Endodermal cell (in vitro differentiated cells): ENCODE data around the gene CCDC192. TPM values are rescaled to one million over a fixed set of nuclear protein-coding genes. Genes with fewer than 3 reads are reported as not detected.

ENCODE experiments used
- DNase-seq: peaks from one replicate; pipeline ENCODE4 v3.0.0-alpha.2; 2017
- H3K27ac ChIP-seq: 2 replicates; pipeline ENCODE4 v1.5.1; 2013; ENCODE audit warnings: mild to moderate bottlenecking, low read depth, low read length, moderate library complexity
- H3K27me3 ChIP-seq: 2 replicates; pipeline ENCODE4 v1.6.1; 2013; ENCODE audit warnings: mild to moderate bottlenecking, low read length, moderate library complexity; ENCODE audit not compliant: insufficient read depth, control insufficient read depth, poor library complexity, severe bottlenecking
- H3K36me3 ChIP-seq: 2 replicates; pipeline ENCODE4 v1.7.0; 2013; ENCODE audit warnings: mild to moderate bottlenecking, low read length, moderate library complexity; ENCODE audit not compliant: control insufficient read depth, insufficient read depth
- H3K4me1 ChIP-seq: one replicate; pipeline ENCODE4 v1.7.0; 2013; ENCODE audit warnings: low read length; ENCODE audit not compliant: control insufficient read depth, insufficient read depth
- H3K4me3 ChIP-seq: 2 replicates; pipeline ENCODE4 v1.5.1; 2013; ENCODE audit warnings: mild to moderate bottlenecking, low read length, moderate library complexity
- H3K9ac ChIP-seq: 2 replicates; pipeline ENCODE4 v1.6.1; 2013; ENCODE audit warnings: mild to moderate bottlenecking, low read length, moderate library complexity; ENCODE audit not compliant: poor library complexity, severe bottlenecking; ENCODE audit errors: extremely low read depth
- H3K9me3 ChIP-seq: 2 replicates; pipeline ENCODE4 v1.6.1; 2013; ENCODE audit warnings: mild to moderate bottlenecking, low read length, moderate library complexity; ENCODE audit not compliant: control insufficient read depth
- H3K27ac Mint-ChIP-seq: 2 replicates; pipeline ENCODE4 v1.8.0; 2020; ENCODE audit warnings: mixed read lengths
- H3K27me3 Mint-ChIP-seq: 2 replicates; pipeline ENCODE4 v1.8.0; 2021; ENCODE audit warnings: mild to moderate bottlenecking, mixed read lengths; ENCODE audit not compliant: insufficient read depth
- H3K36me3 Mint-ChIP-seq: 2 replicates; pipeline ENCODE4 v1.8.0; 2020; ENCODE audit warnings: low read depth, mixed read lengths
- H3K4me1 Mint-ChIP-seq: 2 replicates; pipeline ENCODE4 v1.8.0; 2020; ENCODE audit warnings: mixed read lengths
- H3K4me3 Mint-ChIP-seq: 2 replicates; pipeline ENCODE4 v1.8.0; 2020; ENCODE audit warnings: mild to moderate bottlenecking, moderate library complexity, mixed read lengths
- H3K9me3 Mint-ChIP-seq: 2 replicates; pipeline ENCODE4 v1.8.0; 2020; ENCODE audit warnings: mild to moderate bottlenecking, mixed read lengths
- WGBS, 2 experiments: methylation state at CpG; one replicate each; pipeline versions ENCODE4 v1.1.5 to v1.1.7; 2013; ENCODE audit warnings: missing lambda C conversion rate in 2 of 2, mixed read lengths in 1 of 2; ENCODE audit not compliant: insufficient coverage in 1 of 2, insufficient read length in 1 of 2; 5-methylcytosine and 5-hydroxymethylcytosine counted together
- total RNA-seq, 2 donors: library from RNA; stranded (reverse); fragmentation: NEBNext Ultra II Directional in 1 of 2; extraction: Animal tissue kit (Norgen Biotek cat#: 25700) in 1 of 2; gene quantifications; 2 replicates in 1 of 2; 3 replicates in 1 of 2; pipeline ENCODE4 v1.2.1, GENCODE V29; 2021
- TF ChIP-seq, protein P1 (sequence below): fragments of 200-600 bp; sonication (generic); conservative IDR thresholded peaks from 2 replicates; pipeline ENCODE4 v1.5.0; 2021; ENCODE audit warnings: antibody characterized with exemption, mild to moderate bottlenecking

Gene CCDC192
- total RNA-seq, 2 donors from 2014 or later = 0.48 to 1.3 TPM

DNA sequence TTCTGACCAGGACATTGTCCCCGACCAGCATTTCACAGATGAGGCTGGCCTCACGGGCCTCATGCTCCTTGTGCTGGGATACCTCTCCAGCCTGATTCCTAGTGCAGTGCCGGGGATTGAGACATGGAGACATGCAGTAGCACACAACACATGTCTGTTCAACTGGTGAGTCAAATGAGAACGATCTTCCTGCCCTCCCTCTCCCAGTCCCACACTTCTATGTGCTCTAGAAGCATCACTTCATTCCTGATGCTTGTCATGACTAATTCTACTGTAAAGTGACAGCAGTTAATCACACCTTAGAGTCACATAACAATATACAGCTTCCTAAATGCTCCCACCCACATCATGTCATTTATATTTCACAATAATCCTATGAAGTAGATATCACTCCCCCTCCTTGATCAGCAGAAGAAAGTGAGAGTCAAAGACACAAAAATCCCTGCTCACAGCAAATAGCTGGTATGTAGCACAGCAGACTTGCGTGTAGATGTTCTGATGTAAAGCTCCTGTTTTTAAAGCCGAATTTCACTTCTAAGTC, 101.8 kb downstream of the CCDC192 start:
- H3K9me3 Mint-ChIP-seq = no peaks in the 10 kb centered on the region
- peaks cover 4% of the 10 kb centered on the region for H3K4me1 ChIP-seq
- no peaks in the 10 kb centered on the region for H3K27me3 ChIP-seq
- no peak for DNase-seq
- H3K27me3 Mint-ChIP-seq = no peaks in the 10 kb centered on the region
- TF ChIP-seq, protein P1, sequence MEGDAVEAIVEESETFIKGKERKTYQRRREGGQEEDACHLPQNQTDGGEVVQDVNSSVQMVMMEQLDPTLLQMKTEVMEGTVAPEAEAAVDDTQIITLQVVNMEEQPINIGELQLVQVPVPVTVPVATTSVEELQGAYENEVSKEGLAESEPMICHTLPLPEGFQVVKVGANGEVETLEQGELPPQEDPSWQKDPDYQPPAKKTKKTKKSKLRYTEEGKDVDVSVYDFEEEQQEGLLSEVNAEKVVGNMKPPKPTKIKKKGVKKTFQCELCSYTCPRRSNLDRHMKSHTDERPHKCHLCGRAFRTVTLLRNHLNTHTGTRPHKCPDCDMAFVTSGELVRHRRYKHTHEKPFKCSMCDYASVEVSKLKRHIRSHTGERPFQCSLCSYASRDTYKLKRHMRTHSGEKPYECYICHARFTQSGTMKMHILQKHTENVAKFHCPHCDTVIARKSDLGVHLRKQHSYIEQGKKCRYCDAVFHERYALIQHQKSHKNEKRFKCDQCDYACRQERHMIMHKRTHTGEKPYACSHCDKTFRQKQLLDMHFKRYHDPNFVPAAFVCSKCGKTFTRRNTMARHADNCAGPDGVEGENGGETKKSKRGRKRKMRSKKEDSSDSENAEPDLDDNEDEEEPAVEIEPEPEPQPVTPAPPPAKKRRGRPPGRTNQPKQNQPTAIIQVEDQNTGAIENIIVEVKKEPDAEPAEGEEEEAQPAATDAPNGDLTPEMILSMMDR = no peak
- no peak overlapping the region for H3K4me3 ChIP-seq
- H3K27ac ChIP-seq = no peak overlapping the region
- H3K27ac Mint-ChIP-seq = no peak overlapping the region
- peaks cover 4% of the 10 kb centered on the region for H3K4me1 Mint-ChIP-seq
- H3K36me3 ChIP-seq = no peaks in the 10 kb centered on the region
- 77 to 83% methylated on average over 6 of the region's 6 CpGs for WGBS, 2 experiments
- no peak overlapping the region for H3K9ac ChIP-seq
- H3K4me3 Mint-ChIP-seq = no peak overlapping the region
- H3K9me3 ChIP-seq = no peaks in the 10 kb centered on the region
- no peaks in the 10 kb centered on the region for H3K36me3 Mint-ChIP-seq

DNA sequence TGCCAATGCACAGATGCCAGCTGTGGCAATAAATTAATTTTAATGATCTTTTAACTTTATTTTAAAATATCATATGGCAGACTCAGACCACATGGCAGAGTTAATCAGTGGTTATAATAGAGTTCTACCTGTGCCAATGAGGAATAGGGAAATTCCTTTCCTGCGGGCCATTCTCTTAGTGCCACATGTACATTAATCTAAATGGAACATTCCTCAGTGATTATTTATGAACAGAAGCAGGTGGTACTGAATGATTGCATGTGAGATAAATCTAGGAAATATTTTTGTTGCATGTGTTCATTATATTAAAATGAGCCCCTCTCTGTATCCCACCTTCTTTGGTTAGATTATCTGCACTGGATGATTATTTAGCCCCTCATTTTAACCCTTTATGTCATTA, 102.3 kb downstream of the CCDC192 start:
- 93% methylated on average over 1 of the region's 1 CpG; no CpG with 5 or more reads in 1 of the 2 experiments for WGBS, 2 experiments
- TF ChIP-seq, protein P1 = no peak
- no peak overlapping the region for H3K27ac ChIP-seq
- Mint-ChIP-seq H3K9me3 (no peaks in the 10 kb centered on the region), H3K4me1 (peaks cover 9% of the 10 kb centered on the region), H3K27me3 (no peaks in the 10 kb centered on the region), H3K36me3 (no peaks in the 10 kb centered on the region), H3K4me3 (no peak overlapping the region), H3K27ac (no peak overlapping the region)
- no peaks in the 10 kb centered on the region for H3K27me3 ChIP-seq
- no peaks in the 10 kb centered on the region for H3K36me3 ChIP-seq
- no peak for DNase-seq
- no peaks in the 10 kb centered on the region for H3K9me3 ChIP-seq
- no peak overlapping the region for H3K4me3 ChIP-seq
- H3K4me1 ChIP-seq = peaks cover 7% of the 10 kb centered on the region
- H3K9ac ChIP-seq = no peak overlapping the region

DNA sequence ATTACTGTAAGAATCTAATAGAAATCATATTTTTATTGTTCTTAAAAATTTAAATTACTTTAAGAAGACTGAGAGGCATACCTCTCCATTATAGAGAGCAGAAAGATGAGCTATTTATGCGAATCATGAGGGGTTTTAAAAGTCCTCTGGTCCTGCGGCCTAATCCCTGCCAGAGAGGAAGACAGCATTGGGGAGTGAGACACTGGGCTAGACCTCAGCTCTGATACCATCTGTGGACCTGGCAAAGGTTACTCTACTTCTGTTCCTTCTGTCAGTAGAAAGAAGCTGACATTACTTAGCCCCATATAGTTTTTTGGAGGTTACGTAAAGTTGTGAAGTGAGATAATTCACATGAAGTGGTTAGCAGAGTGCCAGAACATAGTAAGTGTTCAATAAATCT, 103.6 kb downstream of the CCDC192 start:
- no peak for DNase-seq
- no peaks in the 10 kb centered on the region for H3K9me3 Mint-ChIP-seq
- H3K27me3 Mint-ChIP-seq = no peaks in the 10 kb centered on the region
- peaks cover 10% of the 10 kb centered on the region for H3K4me1 Mint-ChIP-seq
- no peak overlapping the region for H3K27ac Mint-ChIP-seq
- Histone ChIP-seq H3K9ac (no peak overlapping the region), H3K9me3 (no peaks in the 10 kb centered on the region), H3K4me1 (peaks cover 7% of the 10 kb centered on the region), H3K36me3 (no peaks in the 10 kb centered on the region), H3K27ac (no peak overlapping the region), H3K27me3 (no peaks in the 10 kb centered on the region), H3K4me3 (no peak overlapping the region)
- WGBS, 2 experiments = 95 to 97% methylated on average over 3 of the region's 3 CpGs
- TF ChIP-seq, protein P1 = no peak
- no peaks in the 10 kb centered on the region for H3K36me3 Mint-ChIP-seq
- H3K4me3 Mint-ChIP-seq = no peak overlapping the region
